Glutamatergic neuron (in vitro differentiated cells): ENCODE data around the gene VPS26C. TPM values are rescaled to one million over a fixed set of nuclear protein-coding genes. Genes with fewer than 3 reads are reported as not detected.
"Not testable (repeated sequence)": the region's sequence is repeated elsewhere in the genome, so short reads cannot be mapped to it uniquely, and the experiment has no call there.

ENCODE experiments used
- DNase-seq: peaks from one replicate; pipeline ENCODE4 v3.0.0; 2022
- H3K27ac Mint-ChIP-seq: one replicate; pipeline ENCODE4 v1.8.0; 2020; ENCODE audit warnings: mild to moderate bottlenecking, mixed read lengths, inconsistent platforms; ENCODE audit not compliant: unreplicated experiment
- H3K27me3 Mint-ChIP-seq: one replicate; pipeline ENCODE4 v1.8.0; 2020; ENCODE audit warnings: mild to moderate bottlenecking, moderate library complexity, mixed read lengths, inconsistent platforms; ENCODE audit not compliant: unreplicated experiment
- H3K36me3 Mint-ChIP-seq: one replicate; pipeline ENCODE4 v1.8.0; 2020; ENCODE audit warnings: mild to moderate bottlenecking, mixed read lengths, inconsistent platforms; ENCODE audit not compliant: unreplicated experiment
- H3K4me1 Mint-ChIP-seq: one replicate; pipeline ENCODE4 v1.8.0; 2020; ENCODE audit warnings: mild to moderate bottlenecking, low read depth, mixed read lengths, inconsistent platforms; ENCODE audit not compliant: unreplicated experiment
- H3K4me3 Mint-ChIP-seq: one replicate; pipeline ENCODE4 v1.8.0; 2020; ENCODE audit warnings: mild to moderate bottlenecking, mixed read lengths, inconsistent platforms; ENCODE audit not compliant: unreplicated experiment
- H3K9me3 Mint-ChIP-seq: one replicate; pipeline ENCODE4 v1.8.0; 2020; ENCODE audit warnings: mild to moderate bottlenecking, moderate library complexity, mixed read lengths, inconsistent platforms; ENCODE audit not compliant: unreplicated experiment
- long read RNA-seq: library from polyadenylated mRNA; unstranded; transcript quantifications from one replicate; pipeline ENCODE4 v2.0.0, GENCODE V29; 2020; ENCODE audit not compliant: unreplicated experiment
- total RNA-seq: library from RNA; stranded (reverse); fragmentation: NEBNext Ultra II Directional; extraction: Animal tissue kit (Norgen Biotek cat#: 25700); gene quantifications from one replicate; pipeline ENCODE4 v1.2.1, GENCODE V29; 2021; ENCODE audit not compliant: unreplicated experiment
- TF ChIP-seq, protein P1 (sequence below): fragments of 200-600 bp; sonication (generic); IDR thresholded peaks from one replicate; pipeline ENCODE4 v1.5.0; 2021; ENCODE audit not compliant: partially characterized antibody, unreplicated experiment

Gene VPS26C
- 60.3 TPM for total RNA-seq
- long read RNA-seq, transcript VPS26C-201 (8 exons, 3,256 nt) = major isoform, 7 of 18 reads
- long read RNA-seq, partial matches to known transcripts = 1 of 18 reads
- long read RNA-seq, other reads (novel, unspliced or antisense) = 2 of 18 reads

DNA sequence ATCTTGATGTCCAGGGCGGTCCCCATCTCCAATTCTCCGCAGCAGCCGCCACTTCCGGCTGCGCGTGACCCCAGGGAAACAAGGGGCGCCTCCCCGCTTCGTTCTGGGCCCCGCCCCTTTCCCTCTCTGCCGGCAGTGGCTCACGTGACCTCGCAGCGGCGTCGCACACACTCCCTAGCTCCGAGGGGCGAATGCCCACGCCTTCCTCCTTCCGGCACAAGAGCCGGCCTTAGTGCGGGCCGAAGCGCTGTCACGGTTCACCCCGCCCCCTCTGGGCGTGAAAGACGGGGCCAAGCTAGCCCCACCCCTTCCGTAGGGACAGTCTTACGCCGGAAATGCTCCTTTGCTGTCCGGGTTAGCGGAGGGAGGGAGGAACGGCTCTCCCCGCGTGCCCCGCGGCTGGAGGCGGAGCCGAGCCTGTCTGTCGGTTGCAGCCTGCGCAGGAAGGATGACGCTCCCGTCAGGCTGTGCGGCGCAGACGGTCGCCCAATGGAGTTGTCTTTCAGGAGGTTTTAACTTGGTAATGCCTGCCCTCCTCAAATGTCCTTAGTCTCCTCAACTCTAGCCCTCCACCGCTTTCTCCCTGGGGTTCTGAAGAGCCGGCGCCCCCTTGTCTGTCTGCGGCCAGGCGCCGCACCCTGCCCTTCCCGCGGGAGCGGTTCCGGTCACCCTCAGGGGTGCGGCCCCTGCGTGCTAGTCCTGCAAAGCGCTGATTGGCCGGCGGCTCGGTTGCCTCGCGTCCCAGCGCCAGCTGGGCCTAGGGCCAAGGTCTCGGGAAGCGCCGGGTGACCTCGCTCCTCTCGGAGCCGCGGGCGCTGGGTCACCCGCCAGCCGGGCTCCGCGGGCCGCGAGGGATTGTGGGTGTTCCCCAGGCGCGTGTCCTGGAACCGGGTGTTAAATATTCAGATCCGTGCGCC, at the start of gene VPS26C:
Gene VPS26C (minus strand): TSS at position 66 of the 917 bp plus-strand sequence. CDS start 40 bp downstream, at position 26.
- peak within 1 kb of the TSS; percentile 97 for H3K27ac Mint-ChIP-seq
- H3K4me3 Mint-ChIP-seq = peak within 1 kb of the TSS; percentile 97
- peaks cover 7% of the 10 kb centered on the region for H3K9me3 Mint-ChIP-seq
- peaks cover 13% of the 10 kb centered on the region for H3K27me3 Mint-ChIP-seq
- H3K4me1 Mint-ChIP-seq = peaks cover 28% of the 10 kb centered on the region
- peaks cover 7% of the 10 kb centered on the region for H3K36me3 Mint-ChIP-seq
- TF ChIP-seq, protein P1, sequence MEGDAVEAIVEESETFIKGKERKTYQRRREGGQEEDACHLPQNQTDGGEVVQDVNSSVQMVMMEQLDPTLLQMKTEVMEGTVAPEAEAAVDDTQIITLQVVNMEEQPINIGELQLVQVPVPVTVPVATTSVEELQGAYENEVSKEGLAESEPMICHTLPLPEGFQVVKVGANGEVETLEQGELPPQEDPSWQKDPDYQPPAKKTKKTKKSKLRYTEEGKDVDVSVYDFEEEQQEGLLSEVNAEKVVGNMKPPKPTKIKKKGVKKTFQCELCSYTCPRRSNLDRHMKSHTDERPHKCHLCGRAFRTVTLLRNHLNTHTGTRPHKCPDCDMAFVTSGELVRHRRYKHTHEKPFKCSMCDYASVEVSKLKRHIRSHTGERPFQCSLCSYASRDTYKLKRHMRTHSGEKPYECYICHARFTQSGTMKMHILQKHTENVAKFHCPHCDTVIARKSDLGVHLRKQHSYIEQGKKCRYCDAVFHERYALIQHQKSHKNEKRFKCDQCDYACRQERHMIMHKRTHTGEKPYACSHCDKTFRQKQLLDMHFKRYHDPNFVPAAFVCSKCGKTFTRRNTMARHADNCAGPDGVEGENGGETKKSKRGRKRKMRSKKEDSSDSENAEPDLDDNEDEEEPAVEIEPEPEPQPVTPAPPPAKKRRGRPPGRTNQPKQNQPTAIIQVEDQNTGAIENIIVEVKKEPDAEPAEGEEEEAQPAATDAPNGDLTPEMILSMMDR = no peak
- peak; percentile 97 for DNase-seq

DNA sequence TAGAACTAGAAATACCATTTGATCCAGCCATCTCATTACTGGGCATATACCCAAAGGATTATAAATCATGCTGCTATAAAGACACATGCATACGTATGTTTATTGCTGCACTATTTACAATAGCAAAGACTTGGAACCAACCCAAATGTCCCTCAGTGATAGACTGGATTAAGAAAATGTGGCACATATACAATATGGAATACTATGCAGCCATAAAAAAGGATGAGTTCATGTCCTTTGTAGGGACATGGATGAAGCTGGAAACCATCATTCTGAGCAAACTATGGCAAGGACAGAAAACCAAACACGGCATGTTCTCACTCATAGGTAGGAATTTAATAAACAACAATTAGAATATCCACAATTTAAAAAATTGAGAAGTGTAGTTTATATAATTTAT, 48.9 kb upstream of the VPS26C start:
- not testable (repeated sequence) for H3K9me3 Mint-ChIP-seq

DNA sequence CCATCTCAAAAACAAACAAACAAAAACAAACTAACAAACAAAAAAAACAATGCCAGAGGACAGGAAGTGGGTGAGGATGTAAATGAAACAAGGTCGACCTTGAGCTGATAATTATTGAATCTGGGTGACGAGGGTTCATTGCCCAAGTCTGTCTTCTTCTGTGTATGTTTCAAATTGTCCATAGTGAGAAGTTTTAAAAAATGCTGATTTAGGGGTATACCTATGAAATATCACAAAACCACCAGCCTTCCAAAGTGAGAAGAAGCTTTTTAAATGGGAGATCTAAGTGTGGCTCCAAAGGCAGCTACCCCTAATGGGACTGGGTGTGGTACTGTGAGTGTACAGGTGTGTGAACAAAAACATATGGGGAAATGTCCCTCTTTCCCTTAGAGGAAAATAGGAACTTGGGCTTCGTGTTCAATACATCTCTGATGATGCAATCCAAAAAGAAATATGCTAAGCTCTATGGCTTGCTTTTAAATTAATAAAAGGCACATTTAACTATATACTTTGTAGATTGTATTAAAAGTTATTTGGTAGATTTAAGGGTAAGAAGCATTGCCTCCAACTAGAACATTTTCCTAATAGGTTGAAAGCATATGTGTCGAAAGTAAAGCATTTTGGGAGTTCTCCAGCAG, 33.1 kb upstream of the VPS26C start:
- no peaks in the 10 kb centered on the region for H3K4me1 Mint-ChIP-seq
- H3K9me3 Mint-ChIP-seq = peaks cover 2% of the 10 kb centered on the region
- H3K4me3 Mint-ChIP-seq = no peak overlapping the region
- no peak overlapping the region for H3K27ac Mint-ChIP-seq
- no peaks in the 10 kb centered on the region for H3K36me3 Mint-ChIP-seq
- no peaks in the 10 kb centered on the region for H3K27me3 Mint-ChIP-seq
- DNase-seq = no peak
- TF ChIP-seq, protein P1 = no peak

More for the DNA sequence above, 48.9 kb upstream of the VPS26C start:
- not testable (repeated sequence) for DNase-seq, H3K27me3 Mint-ChIP-seq, H3K27ac Mint-ChIP-seq, H3K4me1 Mint-ChIP-seq, H3K4me3 Mint-ChIP-seq
- peaks cover 15% of the 10 kb centered on the region for H3K36me3 Mint-ChIP-seq

DNA sequence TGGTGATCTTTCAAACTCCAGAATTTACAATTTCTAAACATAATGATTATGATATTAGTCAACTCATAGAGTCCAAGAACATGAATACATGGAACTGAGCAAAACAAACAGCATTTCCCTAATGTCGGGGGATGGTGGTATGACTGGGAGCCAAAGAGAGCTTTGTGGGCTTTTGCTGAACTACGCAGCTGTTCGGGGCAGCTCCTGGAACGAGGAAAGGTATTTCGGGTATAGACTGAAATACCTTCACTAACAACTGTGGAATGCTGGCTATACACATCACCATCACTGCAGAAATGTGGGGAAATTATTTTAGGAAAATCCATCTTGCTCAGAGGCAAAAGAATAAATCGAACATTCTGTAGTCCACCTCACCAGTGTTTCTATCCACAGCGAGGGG, 30.2 kb upstream of the VPS26C start:
- H3K4me1 Mint-ChIP-seq = no peaks in the 10 kb centered on the region
- no peaks in the 10 kb centered on the region for H3K27me3 Mint-ChIP-seq
- no peak for DNase-seq
- no peak overlapping the region for H3K4me3 Mint-ChIP-seq
- peaks cover 2% of the 10 kb centered on the region for H3K9me3 Mint-ChIP-seq
- TF ChIP-seq, protein P1 = no peak
- no peaks in the 10 kb centered on the region for H3K36me3 Mint-ChIP-seq
- no peak overlapping the region for H3K27ac Mint-ChIP-seq

DNA sequence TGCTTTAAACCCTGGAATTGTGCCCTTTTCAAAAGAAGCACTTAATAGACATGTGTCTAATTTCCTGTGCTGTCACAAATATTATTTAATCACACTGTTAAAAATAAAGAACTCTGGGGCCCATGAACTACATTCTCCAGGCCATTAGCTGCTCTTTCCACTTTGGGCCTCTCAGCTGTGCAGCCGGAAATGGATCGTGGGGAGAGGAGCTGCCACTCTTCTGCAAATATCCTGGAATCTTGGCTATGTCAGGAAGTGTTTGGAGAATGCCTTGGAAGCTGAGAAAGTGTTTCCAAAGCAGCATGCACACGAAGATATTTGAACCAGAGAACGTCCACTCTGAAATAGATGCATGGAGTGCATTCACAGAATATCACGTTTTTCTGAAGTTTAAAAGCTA, 27.5 kb upstream of the VPS26C start:
- no peak for DNase-seq
- Mint-ChIP-seq H3K9me3 (no peaks in the 10 kb centered on the region), H3K27me3 (peaks cover 2% of the 10 kb centered on the region), H3K36me3 (no peaks in the 10 kb centered on the region), H3K27ac (no peak overlapping the region), H3K4me3 (no peak overlapping the region), H3K4me1 (no peaks in the 10 kb centered on the region)
- TF ChIP-seq, protein P1 = no peak
